Activated T-helper 2 cell treated with anti-CD3 and anti-CD28 coated beads, Interferon-gamma antibody, Interleukin-2, Interleukin-4, amounts not matched to agents 10 μg/mL and 5 μg/mL and 100 μg/mL, durations not matched to agents 14 hours and 24 hours and 36 hours (primary cell): ENCODE data around the gene ZC3HAV1. TPM values are rescaled to one million over a fixed set of nuclear protein-coding genes. Genes with fewer than 3 reads are reported as not detected.
"Not testable (repeated sequence)": the region's sequence is repeated elsewhere in the genome, so short reads cannot be mapped to it uniquely, and the experiment has no call there.

Experiments used
- DNase-seq: peaks from one replicate; pipeline ENCODE4 v3.0.0; 2021; ENCODE audit warnings: low spot score
- H3K27ac Mint-ChIP-seq: one replicate; pipeline ENCODE4 v1.8.0; 2021; ENCODE audit warnings: mixed read lengths
- H3K27me3 Mint-ChIP-seq: one replicate; pipeline ENCODE4 v1.8.0; 2021; ENCODE audit warnings: low read depth, mixed read lengths
- H3K36me3 Mint-ChIP-seq: one replicate; pipeline ENCODE4 v1.8.0; 2021; ENCODE audit warnings: low read depth, mixed read lengths
- H3K4me1 Mint-ChIP-seq: one replicate; pipeline ENCODE4 v1.8.0; 2021; ENCODE audit warnings: low read depth, mixed read lengths
- H3K4me3 Mint-ChIP-seq: one replicate; pipeline ENCODE4 v1.8.0; 2021; ENCODE audit warnings: low read depth, mild to moderate bottlenecking, moderate library complexity, mixed read lengths
- H3K9me3 Mint-ChIP-seq: one replicate; pipeline ENCODE4 v1.8.0; 2021; ENCODE audit warnings: mixed read lengths
- intact Hi-C: fragments of 100-400 bp; cut with micrococcal nuclease; formaldehyde crosslinking; loops from one replicate; pipeline ENCODE4 v1.15.1; 2023
- total RNA-seq: library from RNA; stranded (reverse); gene quantifications from 2 replicates; pipeline ENCODE4 v1.2.3, GENCODE V29; 2022

Gene ZC3HAV1
- total RNA-seq, 1 donor from 2014 or later = 76.0 TPM

DNA sequence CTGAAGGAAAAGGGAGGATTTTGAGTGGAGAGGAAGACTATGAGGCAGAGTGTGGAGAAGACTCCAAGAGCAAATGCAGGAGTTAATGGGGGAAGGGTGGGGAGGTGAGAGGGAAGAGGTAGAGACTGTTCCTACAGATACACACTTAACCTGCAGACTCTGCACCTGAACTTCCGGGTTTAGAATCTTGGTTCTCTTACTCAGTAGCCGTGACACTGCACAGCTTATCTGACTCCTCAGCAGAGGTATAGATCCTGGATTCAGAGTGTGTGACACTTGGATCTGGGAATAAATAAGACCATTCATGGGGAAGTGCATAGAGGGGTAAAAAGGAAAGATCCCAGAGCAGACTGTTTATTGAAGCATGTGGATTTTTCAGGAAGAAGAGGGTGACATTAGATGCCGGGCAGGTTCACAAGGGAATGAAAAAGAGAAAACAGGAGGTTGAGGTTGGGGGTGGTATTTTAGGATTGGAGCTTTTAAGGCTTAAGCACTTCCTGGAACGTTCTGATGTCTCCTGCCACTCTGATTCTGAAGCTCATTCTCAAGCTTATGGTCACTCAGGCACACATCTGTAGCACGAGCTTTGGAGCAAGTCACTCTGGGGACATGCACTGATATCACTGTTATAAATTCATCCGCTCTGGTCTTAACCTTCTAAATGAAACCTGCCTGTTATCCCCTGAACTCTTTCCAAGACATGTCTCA is 68.0 kb downstream of the ZC3HAV1 start:
- Mint-ChIP-seq H3K4me3 (no peak overlapping the region), H3K27ac (peak overlapping the region; percentile 8), H3K9me3 (no peaks in the 10 kb centered on the region), H3K36me3 (peaks cover 48% of the 10 kb centered on the region), H3K4me1 (peaks cover 52% of the 10 kb centered on the region), H3K27me3 (peaks cover 4% of the 10 kb centered on the region)
- intact Hi-C loops = loop anchor here (5.0 kb wide), 1 partner anchor 191 kb away; the partner anchor contains the start of gene UBN2
- no peak for DNase-seq

DNA sequence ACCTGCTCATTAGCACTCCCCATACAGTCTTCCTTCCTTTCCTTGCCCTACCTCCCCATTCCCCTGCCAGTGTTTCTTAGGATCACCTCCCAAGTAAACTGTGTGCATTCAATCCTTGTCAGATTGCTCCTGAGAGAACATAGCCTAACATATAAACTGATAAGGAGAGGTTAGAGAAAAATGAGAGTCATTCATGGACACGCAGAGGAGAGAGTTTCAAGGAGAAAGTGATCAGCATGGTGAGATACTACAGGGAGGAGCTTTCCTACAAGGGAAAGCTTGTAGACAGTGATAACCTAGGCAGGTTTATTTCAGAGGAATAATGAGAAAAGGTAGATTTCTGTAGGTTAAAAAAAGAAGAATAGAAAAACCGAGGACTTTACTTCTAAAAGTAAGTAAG is 70.8 kb downstream of the ZC3HAV1 start:
- no peaks in the 10 kb centered on the region for H3K9me3 Mint-ChIP-seq
- H3K27me3 Mint-ChIP-seq = peaks cover 4% of the 10 kb centered on the region
- H3K36me3 Mint-ChIP-seq = peaks cover 31% of the 10 kb centered on the region
- no peak overlapping the region for H3K27ac Mint-ChIP-seq
- intact Hi-C loops = no loop called here
- H3K4me3 Mint-ChIP-seq = no peak overlapping the region
- peaks cover 41% of the 10 kb centered on the region for H3K4me1 Mint-ChIP-seq
- DNase-seq = no peak

DNA sequence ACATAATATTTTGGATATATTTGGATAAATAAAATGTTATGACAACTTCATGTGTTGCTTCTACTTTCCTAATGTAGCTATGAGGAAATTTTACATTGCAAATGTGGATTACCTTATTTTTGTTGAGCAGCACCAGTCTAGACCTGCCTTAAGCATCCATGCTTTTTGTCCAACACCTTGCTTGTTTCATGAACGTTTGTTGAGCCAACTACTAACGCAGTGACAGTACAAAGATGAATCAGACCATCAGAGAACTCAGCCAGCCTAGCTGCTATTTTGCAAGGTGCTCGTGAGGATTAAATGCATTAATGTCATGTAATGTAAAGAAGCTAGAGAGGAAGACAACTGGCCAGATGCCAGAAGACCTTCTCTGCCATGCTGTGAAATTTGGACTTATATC is 72.6 kb downstream of the ZC3HAV1 start:
- H3K9me3 Mint-ChIP-seq = no peaks in the 10 kb centered on the region
- intact Hi-C loops = loop anchor here (1.0 kb wide), 1 partner anchor 7 kb away; no protein-coding TSS in a partner anchor
- H3K4me1 Mint-ChIP-seq = peaks cover 41% of the 10 kb centered on the region
- no peak overlapping the region for H3K4me3 Mint-ChIP-seq
- H3K27me3 Mint-ChIP-seq = peaks cover 4% of the 10 kb centered on the region
- peaks cover 37% of the 10 kb centered on the region for H3K36me3 Mint-ChIP-seq
- H3K27ac Mint-ChIP-seq = no peak overlapping the region
- DNase-seq = no peak

DNA sequence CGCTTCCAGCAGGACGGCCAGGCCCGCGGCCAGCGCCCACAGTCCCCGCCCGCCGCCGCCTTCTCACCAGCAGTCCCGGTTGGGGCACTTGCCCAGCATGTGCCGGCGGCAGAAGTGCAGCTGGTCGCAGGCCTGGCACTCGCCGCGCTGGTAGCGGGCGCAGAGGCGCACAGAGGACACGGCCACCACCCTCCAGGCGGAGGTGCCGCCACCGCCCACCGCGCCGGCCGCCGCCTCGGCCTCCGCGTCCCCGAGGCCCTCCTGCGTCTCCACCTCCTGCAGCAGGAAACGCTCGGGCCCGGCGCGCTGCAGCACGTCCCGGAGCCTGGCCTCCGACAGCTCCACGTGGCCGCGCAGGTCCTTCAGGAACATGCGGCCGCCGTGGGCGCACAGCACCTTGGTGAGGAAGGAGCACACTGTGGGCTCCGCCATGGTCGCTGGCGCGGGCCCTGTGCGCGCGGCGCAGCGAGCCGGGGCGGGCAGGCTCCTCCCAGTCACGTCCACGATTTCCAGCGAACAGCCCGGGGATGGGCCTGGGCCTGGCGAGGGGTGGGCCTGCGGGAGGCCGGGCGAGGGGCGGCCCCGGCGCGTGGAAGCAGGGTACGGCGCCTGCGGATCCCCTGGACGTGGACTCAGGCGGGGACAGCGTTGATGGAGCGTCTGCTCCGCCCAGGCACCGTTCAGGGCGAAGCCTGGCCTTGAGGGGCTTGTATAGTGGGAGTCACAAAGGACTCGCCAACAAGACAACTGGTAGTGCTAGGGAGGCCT is 73.8 kb downstream of the ZC3HAV1 start, which contains the start of gene ZC3HAV1L:
ZC3HAV1L (minus strand) TSS at position 457 of the 768 bp plus-strand sequence; CDS start at position 432, 25 bp downstream.
- peak within 1 kb of the TSS; percentile 86 for H3K4me3 Mint-ChIP-seq
- H3K27ac Mint-ChIP-seq = peak within 1 kb of the TSS; percentile 89
- peaks cover 40% of the 10 kb centered on the region for H3K36me3 Mint-ChIP-seq
- H3K27me3 Mint-ChIP-seq = peaks cover 4% of the 10 kb centered on the region
- no peaks in the 10 kb centered on the region for H3K9me3 Mint-ChIP-seq
- intact Hi-C loops = loop anchor here (1.0 kb wide), 1 partner anchor 9 kb away; no protein-coding TSS in a partner anchor
- H3K4me1 Mint-ChIP-seq = peaks cover 33% of the 10 kb centered on the region
- DNase-seq = peak; percentile 56

DNA sequence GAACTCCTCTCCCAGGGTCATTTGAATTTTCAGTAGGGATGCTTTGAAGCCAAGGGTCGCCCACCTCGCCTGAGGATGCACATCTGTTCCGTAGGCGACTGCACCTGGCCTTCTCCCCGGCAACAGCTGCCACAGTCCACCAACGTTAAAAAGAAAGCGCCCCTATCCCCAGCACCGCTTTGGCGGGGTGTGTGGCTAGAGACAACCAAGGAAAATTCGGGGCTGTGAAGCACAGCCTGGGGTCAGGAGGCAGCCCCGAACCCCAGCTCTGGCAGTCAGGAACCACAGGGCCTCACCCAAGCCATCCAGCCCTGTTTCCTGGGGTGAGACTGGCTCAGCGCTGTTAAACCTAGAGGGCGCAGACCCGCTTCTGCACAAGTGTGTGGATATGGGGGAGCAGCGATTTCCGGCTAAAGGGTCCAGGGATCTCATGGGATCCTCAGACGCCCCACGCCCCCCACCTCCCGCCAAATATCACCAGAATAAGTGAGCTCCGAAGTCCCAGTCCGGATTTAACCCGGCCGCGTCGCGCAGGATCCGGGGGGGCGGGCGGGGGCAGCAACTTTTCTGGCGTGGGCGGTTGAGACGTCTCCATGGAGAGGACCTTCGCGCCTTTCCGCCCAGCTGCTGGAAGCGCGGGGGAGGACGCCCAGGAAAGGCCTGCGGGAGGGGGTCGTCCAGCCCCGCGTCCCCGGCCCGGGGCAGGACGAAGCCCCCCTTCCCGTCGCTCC is 74.5 kb downstream of the ZC3HAV1 start:
- Mint-ChIP-seq H3K9me3 (no peaks in the 10 kb centered on the region), H3K27ac (peak overlapping the region; percentile 89), H3K4me3 (peak overlapping the region; percentile 86), H3K4me1 (peaks cover 33% of the 10 kb centered on the region), H3K36me3 (peaks cover 43% of the 10 kb centered on the region), H3K27me3 (peaks cover 4% of the 10 kb centered on the region)
- DNase-seq = peak; percentile 32
- intact Hi-C loops = no loop called here

DNA sequence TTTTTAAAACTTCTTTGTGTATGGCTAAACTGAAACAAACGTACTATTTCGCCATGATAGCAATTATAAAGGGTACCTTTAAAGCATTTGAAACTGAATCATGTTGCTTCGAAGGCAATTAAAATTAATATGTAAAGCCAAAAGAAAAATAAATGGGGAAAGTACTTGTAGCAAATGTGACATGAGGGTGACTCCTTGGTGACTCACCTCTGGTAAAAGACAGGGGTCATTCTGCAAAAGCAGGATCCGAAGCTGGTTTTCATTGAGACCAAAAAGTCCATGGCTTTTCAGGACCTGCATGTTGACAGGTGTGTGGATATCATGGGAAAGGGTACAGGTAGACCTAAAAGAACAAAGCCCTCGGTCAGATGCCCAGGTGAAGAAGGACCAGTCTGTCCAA is 75.2 kb downstream of the ZC3HAV1 start:
- DNase-seq = no peak
- Mint-ChIP-seq H3K4me3 (peak overlapping the region; percentile 86), H3K27ac (peak overlapping the region; percentile 89), H3K36me3 (peaks cover 50% of the 10 kb centered on the region), H3K9me3 (no peaks in the 10 kb centered on the region), H3K4me1 (peaks cover 36% of the 10 kb centered on the region), H3K27me3 (peaks cover 4% of the 10 kb centered on the region)
- intact Hi-C loops = no loop called here

DNA sequence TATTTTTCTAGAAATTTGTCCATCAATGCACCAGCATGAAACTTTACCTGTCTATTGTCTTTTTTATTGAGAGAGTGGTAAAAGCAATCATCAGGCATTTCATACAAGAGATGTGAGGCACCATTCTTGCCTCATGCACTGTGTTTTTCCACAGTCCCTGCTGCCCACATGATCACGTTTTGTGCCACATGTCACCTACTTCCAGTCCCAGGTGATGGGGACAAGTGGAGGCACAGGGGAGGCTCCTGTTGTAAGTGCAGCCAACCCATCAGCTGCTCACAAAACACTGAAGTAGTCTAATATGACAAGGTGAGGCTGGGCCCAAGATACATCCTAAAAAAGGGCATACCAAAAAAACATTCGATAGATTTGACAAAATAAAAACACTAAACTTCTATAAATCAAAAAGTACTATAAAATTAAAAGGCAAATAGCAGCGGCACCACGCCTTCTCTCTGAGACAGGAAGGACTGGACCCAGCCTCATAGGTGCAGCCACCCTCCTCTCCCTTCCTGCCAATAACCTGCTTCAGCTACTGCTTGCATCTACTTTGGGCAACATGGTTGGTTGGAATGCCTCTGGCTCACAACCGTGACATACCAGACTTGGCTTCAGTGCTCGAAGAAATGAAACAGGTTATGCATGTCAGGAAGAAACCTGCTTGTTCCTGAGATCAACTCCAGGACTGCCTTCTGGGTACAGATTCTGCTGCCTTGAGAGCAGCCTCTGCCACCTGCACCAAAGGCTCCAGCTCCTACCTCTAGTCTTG is 76.0 kb downstream of the ZC3HAV1 start:
- H3K4me1 Mint-ChIP-seq = peaks cover 33% of the 10 kb centered on the region
- H3K36me3 Mint-ChIP-seq = peaks cover 57% of the 10 kb centered on the region
- H3K27me3 Mint-ChIP-seq = peaks cover 3% of the 10 kb centered on the region
- no peak for DNase-seq
- peak overlapping the region; percentile 86 for H3K4me3 Mint-ChIP-seq
- intact Hi-C loops = no loop called here
- H3K27ac Mint-ChIP-seq = peak overlapping the region; percentile 50
- no peaks in the 10 kb centered on the region for H3K9me3 Mint-ChIP-seq

DNA sequence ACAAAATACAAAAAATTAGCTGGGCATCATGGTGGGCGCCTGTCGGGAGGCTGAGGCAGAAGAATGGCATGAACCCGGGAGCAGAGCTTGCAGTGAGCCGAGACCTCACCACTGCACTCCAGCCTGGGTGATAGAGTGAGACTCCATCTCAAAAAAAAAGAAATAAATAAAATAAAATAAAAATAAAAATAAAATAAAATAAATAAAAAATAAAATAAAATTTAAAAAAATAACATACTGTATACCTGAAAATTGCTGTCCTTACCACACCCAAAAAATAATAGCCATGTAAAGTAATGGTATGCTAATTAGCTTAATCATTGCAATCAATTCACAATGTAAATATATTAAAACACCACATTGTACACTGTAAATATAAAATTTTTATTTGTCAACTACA is 77.0 kb downstream of the ZC3HAV1 start:
- H3K27ac Mint-ChIP-seq = no peak overlapping the region
- intact Hi-C loops = no loop called here
- peaks cover 31% of the 10 kb centered on the region for H3K4me1 Mint-ChIP-seq
- no peak for DNase-seq
- peaks cover 67% of the 10 kb centered on the region for H3K36me3 Mint-ChIP-seq
- H3K4me3 Mint-ChIP-seq = no peak overlapping the region
- H3K27me3 Mint-ChIP-seq = no peaks in the 10 kb centered on the region
- H3K9me3 Mint-ChIP-seq = no peaks in the 10 kb centered on the region

DNA sequence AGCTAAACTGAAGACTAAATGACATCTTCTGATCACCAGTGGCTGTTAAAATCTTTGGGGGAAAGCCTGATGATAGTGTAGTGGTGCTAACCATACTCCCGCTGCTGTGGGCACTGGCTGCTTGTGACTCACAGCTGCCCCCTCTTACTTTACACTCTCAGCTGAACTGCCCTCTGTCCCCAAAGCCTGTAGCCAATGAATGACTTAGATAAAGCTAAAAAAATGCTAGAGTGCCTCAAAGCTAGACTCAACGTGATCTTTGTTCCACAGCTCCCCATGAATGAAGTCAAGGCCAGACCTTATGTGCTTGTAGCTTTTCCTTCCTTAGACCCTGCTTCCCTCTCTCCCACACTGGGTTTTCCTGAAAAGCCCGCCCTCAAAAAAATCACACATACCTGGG is 80.2 kb downstream of the ZC3HAV1 start:
- peaks cover 35% of the 10 kb centered on the region for H3K4me1 Mint-ChIP-seq
- no peak overlapping the region for H3K4me3 Mint-ChIP-seq
- H3K27me3 Mint-ChIP-seq = no peaks in the 10 kb centered on the region
- no peaks in the 10 kb centered on the region for H3K9me3 Mint-ChIP-seq
- H3K36me3 Mint-ChIP-seq = peaks cover 92% of the 10 kb centered on the region
- intact Hi-C loops = no loop called here
- no peak overlapping the region for H3K27ac Mint-ChIP-seq
- no peak for DNase-seq

DNA sequence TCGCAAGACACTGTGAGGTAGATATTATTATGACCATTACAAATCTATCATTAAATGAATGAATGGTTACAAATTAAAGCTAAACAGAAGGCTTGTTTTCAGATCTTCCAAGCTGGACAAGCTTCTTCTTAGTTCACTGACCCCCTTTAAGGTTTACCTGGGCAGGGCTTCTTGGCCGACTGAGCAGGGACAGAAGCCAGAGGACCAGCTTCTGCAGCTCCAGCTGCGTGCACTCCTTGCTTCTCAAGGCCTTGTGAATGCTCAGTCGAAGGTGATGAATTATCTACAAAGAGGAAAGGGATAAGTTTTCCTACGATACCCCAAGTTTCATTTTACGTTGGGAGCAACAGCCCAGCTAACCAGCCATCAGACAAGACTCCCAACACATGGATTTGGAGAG is 83.0 kb downstream of the ZC3HAV1 start:
- DNase-seq = no peak
- Mint-ChIP-seq H3K4me3 (no peak overlapping the region), H3K36me3 (peaks cover 82% of the 10 kb centered on the region), H3K9me3 (no peaks in the 10 kb centered on the region), H3K27me3 (no peaks in the 10 kb centered on the region), H3K4me1 (peaks cover 23% of the 10 kb centered on the region), H3K27ac (no peak overlapping the region)
- intact Hi-C loops = no loop called here

DNA sequence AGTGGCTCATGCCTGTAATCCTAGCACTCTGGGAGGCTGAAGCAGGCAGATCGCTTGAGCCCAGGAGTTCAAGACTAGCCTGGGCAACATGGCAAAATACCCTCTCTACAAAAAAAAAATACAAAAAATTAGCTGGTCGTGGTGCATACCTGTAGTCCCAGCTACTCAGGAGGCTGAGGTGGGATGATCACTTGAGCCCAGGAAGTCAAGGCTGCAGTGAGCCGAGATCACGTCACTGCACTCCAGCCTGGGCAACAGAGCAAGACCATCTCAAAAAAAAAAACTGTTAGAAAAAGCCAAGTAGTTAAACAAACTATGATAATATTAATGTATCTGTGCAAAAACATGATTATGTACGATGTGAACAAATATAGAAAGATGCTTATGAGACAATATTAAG is 83.7 kb downstream of the ZC3HAV1 start:
- intact Hi-C loops, H3K27ac Mint-ChIP-seq, H3K27me3 Mint-ChIP-seq, H3K9me3 Mint-ChIP-seq, H3K4me3 Mint-ChIP-seq, DNase-seq: not testable (repeated sequence)
- peaks cover 78% of the 10 kb centered on the region for H3K36me3 Mint-ChIP-seq
- peaks cover 23% of the 10 kb centered on the region for H3K4me1 Mint-ChIP-seq

DNA sequence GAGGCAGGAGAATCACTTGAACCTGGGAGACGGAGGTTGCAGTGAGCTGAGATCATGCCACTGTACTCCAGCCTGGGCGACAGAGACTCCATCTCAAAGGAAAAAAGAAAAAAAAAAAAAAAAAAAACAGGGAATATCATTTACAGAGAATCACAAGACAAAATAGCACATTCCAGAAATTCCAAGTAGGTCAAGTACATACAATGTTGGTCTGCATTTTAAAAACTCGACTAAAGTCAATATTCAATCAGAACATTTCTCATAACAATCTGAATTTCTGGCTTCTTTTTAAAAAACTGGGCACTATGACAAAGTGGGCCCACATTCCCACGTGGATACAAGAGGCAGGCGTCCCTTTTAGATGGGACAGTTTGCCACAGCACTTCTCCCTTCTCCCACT is 86.4 kb downstream of the ZC3HAV1 start:
- H3K36me3 Mint-ChIP-seq = peaks cover 67% of the 10 kb centered on the region
- no peak overlapping the region for H3K27ac Mint-ChIP-seq
- intact Hi-C loops = no loop called here
- H3K9me3 Mint-ChIP-seq = no peaks in the 10 kb centered on the region
- H3K4me3 Mint-ChIP-seq = no peak overlapping the region
- no peak for DNase-seq
- H3K27me3 Mint-ChIP-seq = no peaks in the 10 kb centered on the region
- peaks cover 20% of the 10 kb centered on the region for H3K4me1 Mint-ChIP-seq
